Purkinje cell (primary cell): ENCODE data around the gene CREBRF. TPM values are rescaled to one million over a fixed set of nuclear protein-coding genes. Genes with fewer than 3 reads are reported as not detected.

Experiments
- polyA plus RNA-seq: library from polyadenylated mRNA; unstranded; fragments of >200 nt; fragmentation: Nextera tagmentation; gene quantifications from 2 replicates; pipeline ENCODE4 v1.2.1, GENCODE V29; 2014

The CREBRF gene
- polyA plus RNA-seq = 5.4 and 7.5 TPM in 2 replicates

GRCh38 chr5:173055983-173056782, at the start of gene CREBRF:
TSS of gene CREBRF (plus strand) at chr5:173056352. CDS start at chr5:173080776, 24,424 bp downstream.

GRCh38 chr5:173144200-173145176, 88.3 kb downstream of the CREBRF start, which contains the start of gene BNIP1:
TSS of gene BNIP1 (plus strand) at chr5:173144531. CDS start at chr5:173144546, 15 bp downstream.

Other genes with a start within 250 kb of the CREBRF start
- gene ERGIC1, start 222.1 kb upstream of the CREBRF start, polyA plus RNA-seq = 4.6 and 7.1 TPM in 2 replicates
- gene RPL26L1, start 96.9 kb upstream of the CREBRF start, polyA plus RNA-seq = 207 and 233 TPM in 2 replicates
- 94.1 and 102 TPM in 2 replicates for gene ATP6V0E1, start 72.6 kb upstream of the CREBRF start, polyA plus RNA-seq
- gene BNIP1, start 88.2 kb downstream of the CREBRF start, polyA plus RNA-seq = 42.9 and 46.9 TPM in 2 replicates
- gene NKX2-5, start 178.9 kb downstream of the CREBRF start, polyA plus RNA-seq = not detected in 2 replicates